ENCODE results near the gene S100G.

DNA sequence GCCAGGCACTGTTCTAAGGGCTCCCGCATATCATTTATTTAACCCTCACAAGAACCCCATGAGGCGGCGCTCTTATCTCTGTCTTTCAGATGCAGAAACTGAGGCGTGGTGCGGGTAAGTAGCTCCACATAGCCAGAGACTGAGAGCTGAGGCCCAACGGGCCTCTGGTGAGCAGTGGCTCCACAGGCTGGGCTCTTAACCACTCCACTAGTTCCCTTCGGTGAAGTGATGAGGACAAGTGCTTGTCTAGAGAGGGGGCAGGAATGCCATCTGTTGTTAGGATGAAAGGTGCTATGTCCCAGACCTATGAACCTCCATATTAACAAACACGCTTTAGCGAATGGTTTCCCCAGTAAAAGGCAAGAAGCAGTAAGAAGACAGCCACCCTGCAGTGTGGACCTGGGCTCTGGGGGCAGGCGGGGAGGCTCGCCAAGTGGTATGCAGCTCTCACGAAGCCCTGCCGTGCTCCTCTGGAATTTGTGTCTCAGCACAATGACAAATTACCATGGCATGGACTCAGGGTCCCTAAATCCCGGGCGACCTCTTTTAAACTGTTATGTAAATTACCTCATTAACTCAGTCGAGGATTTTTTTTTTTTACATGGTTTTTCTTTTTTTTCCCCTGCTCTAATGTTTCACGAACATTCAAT, 20.9 kb upstream of the S100G start:
- no peak for TF ChIP-seq EZH2 (IDR thresholded peaks at IDR 0.05; ENCODE audit: borderline replicate concordance, low read depth, low read length, severe bottlenecking)
- TF ChIP-seq, protein P1, sequence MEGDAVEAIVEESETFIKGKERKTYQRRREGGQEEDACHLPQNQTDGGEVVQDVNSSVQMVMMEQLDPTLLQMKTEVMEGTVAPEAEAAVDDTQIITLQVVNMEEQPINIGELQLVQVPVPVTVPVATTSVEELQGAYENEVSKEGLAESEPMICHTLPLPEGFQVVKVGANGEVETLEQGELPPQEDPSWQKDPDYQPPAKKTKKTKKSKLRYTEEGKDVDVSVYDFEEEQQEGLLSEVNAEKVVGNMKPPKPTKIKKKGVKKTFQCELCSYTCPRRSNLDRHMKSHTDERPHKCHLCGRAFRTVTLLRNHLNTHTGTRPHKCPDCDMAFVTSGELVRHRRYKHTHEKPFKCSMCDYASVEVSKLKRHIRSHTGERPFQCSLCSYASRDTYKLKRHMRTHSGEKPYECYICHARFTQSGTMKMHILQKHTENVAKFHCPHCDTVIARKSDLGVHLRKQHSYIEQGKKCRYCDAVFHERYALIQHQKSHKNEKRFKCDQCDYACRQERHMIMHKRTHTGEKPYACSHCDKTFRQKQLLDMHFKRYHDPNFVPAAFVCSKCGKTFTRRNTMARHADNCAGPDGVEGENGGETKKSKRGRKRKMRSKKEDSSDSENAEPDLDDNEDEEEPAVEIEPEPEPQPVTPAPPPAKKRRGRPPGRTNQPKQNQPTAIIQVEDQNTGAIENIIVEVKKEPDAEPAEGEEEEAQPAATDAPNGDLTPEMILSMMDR (IDR thresholded peaks at IDR 0.05; ENCODE audit: borderline replicate concordance, extremely low read depth, low read length, poor library complexity, severe bottlenecking) = no peak

Data from DND-41 (cell line).